Naive B cell (primary cell): ENCODE measurements around the gene VIPR2. TPM values are rescaled to one million over a fixed set of nuclear protein-coding genes. Genes with fewer than 3 reads are reported as not detected.
"Not testable (repeated sequence)": the region's sequence is repeated elsewhere in the genome, so short reads cannot be mapped to it uniquely, and the experiment has no call there.

Experiments
- ATAC-seq, 2 donors: fragments of 150-1000 bp; cut with Tn5 transposase; 2 replicates each; pipeline ENCODE4 v1.10.0; 2021; ENCODE audit warnings: low read depth in 2 of 2, mild to moderate bottlenecking in 2 of 2, moderate library complexity in 2 of 2
- DNase-seq: peaks from one replicate; pipeline ENCODE4 v3.0.0; 2022
- H3K27ac Mint-ChIP-seq, 6 donors: one replicate each; pipeline ENCODE4 v1.8.0; 2020 to 2022; ENCODE audit warnings: mild to moderate bottlenecking in 6 of 6, mixed read lengths in 6 of 6, moderate library complexity in 5 of 6, inconsistent platforms in 2 of 6
- H3K27me3 Mint-ChIP-seq, 3 donors: one replicate each; pipeline ENCODE4 v1.8.0; 2021 to 2022; ENCODE audit warnings: mixed read lengths in 3 of 3, mild to moderate bottlenecking in 1 of 3
- H3K36me3 Mint-ChIP-seq, 2 donors: one replicate each; pipeline ENCODE4 v1.8.0; 2020 to 2022; ENCODE audit warnings: mixed read lengths in 2 of 2, inconsistent platforms in 1 of 2, mild to moderate bottlenecking in 1 of 2
- H3K4me1 Mint-ChIP-seq, 3 donors: one replicate each; pipeline ENCODE4 v1.8.0; 2020 to 2022; ENCODE audit warnings: mixed read lengths in 3 of 3, inconsistent platforms in 1 of 3, mild to moderate bottlenecking in 1 of 3, moderate library complexity in 1 of 3
- H3K4me3 Mint-ChIP-seq, 8 donors: one replicate each; pipeline ENCODE4 v1.8.0; 2020 to 2022; ENCODE audit warnings: mild to moderate bottlenecking in 8 of 8, mixed read lengths in 8 of 8, moderate library complexity in 8 of 8, inconsistent platforms in 2 of 8
- H3K9me3 Mint-ChIP-seq, 7 donors: one replicate each; pipeline ENCODE4 v1.8.0; 2020 to 2022; ENCODE audit warnings: mixed read lengths in 7 of 7, mild to moderate bottlenecking in 5 of 7, inconsistent platforms in 2 of 7, moderate library complexity in 1 of 7
- polyA plus RNA-seq, 6 donors: library from polyadenylated mRNA; unstranded; fragments of 300-500 nt; fragmentation: Illumina TruSeq; gene quantifications; one replicate each; pipeline ENCODE4 v1.2.3, GENCODE V29; 2021; ENCODE audit warnings: low read depth in 6 of 6

The VIPR2 gene
- polyA plus RNA-seq, 6 donors from 2014 or later: not detected

DNA sequence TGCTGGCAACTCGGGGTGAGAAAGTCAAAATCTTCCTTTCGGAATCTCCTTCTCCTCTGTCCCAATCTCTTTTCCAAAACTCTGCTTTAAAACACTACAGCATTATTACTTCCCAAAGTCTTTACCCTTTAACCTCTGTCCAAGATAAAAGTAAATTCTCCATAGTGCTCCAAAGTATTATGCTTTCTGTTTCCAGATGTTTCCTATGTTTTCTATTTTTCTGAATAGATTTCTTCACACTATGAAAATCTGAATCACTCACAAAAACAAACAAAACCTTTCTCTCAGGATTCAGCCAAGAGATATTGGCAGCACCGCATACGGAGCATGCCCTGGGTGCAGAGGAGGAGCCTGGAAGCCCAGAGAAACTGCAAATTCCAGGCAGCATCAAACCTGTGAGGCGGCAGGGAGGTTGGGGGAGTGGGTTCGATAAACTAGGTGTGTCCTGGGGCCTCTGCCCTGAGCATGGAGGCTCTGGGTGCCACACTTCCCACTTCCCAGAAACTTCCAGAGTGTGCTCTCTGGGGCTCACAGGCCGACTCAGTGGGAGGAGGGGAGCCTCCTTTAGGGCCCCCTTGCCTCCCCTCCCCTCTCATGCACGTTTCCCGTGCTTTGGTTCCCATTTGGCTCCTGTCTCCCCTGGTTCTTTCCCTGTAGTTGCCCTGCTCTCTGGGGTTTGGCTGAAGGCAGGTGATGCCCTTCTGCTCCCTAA, 35.6 kb downstream of the VIPR2 start:
- Mint-ChIP-seq H3K27me3 (peaks cover 6 to 24% (median 22%) of the 10 kb centered on the region in 3 donors), H3K9me3 (peaks cover 0 to 4% (median 0%) of the 10 kb centered on the region in 7 donors), H3K27ac (peak overlapping the region in 1 of 6 donors; percentile 70), H3K4me1 (no peaks in the 10 kb centered on the region), H3K36me3 (no peaks in the 10 kb centered on the region), H3K4me3 (no peak overlapping the region)
- no peak for ATAC-seq
- no peak for DNase-seq

DNA sequence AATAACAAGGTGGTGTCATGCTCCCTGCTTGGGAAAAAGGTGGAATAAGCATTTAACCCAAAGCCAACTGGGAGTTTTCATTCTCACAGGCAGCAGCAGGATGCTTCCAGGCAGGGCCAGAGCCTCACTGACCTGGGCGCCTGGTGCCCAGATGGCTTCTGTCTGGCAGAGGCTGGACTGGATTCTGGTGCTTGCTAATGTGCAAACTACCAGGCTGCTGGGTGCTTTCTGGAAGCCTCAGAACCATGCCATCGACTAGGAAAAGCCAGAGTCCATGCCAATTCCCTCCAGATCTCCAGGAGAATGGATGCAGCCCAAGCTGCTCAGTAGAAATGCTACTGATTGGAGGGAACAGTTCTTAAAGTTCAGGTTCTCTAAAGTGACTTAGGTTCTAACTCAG, 36.2 kb downstream of the VIPR2 start:
- peaks cover 5 to 24% (median 16%) of the 10 kb centered on the region in 3 donors for H3K27me3 Mint-ChIP-seq
- no peaks in the 10 kb centered on the region for H3K36me3 Mint-ChIP-seq
- no peaks in the 10 kb centered on the region for H3K4me1 Mint-ChIP-seq
- peaks cover 0 to 4% (median 0%) of the 10 kb centered on the region in 7 donors for H3K9me3 Mint-ChIP-seq
- no peak overlapping the region for H3K27ac Mint-ChIP-seq
- no peak for DNase-seq
- peak overlapping the region in 1 of 8 donors; percentile 17 for H3K4me3 Mint-ChIP-seq
- no peak for ATAC-seq

DNA sequence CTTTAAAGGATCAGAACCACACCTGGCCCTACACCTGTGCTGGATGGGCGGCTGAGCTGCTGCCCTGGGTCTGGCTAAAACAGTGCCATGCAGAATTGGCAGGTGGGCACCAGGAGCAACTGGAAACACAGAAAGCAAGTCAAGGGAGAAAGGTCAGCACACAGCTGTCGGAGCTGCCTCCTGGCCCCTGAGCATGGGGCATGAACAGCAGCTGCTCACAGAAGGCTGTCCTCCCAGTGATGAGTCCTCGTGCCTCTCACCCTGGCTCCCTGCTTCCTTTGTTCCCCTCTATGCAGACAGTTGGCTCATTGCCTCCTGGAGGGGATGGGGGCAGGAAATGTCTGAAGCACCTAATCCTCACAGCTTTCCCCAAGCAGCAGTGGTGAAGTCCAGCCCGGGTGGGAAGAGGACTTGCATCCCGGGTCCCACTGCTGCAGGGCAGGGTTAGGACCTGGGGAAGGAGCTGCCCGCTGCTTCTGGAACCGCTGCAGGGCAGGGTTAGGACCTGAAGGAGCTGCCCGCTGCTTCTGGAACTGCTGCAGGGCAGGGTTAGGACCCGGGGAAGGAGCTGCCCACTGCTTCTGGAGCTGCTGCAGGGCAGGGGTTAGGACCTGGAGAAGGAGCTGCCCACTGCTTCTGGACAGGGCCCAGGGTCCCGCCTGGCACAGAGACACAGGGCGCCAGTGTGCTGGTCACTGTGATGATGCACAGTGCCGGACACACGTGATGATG, 37.3 kb downstream of the VIPR2 start:
- ATAC-seq: no peak
- DNase-seq: no peak
- Mint-ChIP-seq H3K27me3 (peaks cover 0 to 23% (median 14%) of the 10 kb centered on the region in 3 donors), H3K9me3 (peaks cover 0 to 4% (median 0%) of the 10 kb centered on the region in 7 donors), H3K27ac (no peak overlapping the region), H3K4me1 (no peaks in the 10 kb centered on the region), H3K36me3 (no peaks in the 10 kb centered on the region), H3K4me3 (no peak overlapping the region)

DNA sequence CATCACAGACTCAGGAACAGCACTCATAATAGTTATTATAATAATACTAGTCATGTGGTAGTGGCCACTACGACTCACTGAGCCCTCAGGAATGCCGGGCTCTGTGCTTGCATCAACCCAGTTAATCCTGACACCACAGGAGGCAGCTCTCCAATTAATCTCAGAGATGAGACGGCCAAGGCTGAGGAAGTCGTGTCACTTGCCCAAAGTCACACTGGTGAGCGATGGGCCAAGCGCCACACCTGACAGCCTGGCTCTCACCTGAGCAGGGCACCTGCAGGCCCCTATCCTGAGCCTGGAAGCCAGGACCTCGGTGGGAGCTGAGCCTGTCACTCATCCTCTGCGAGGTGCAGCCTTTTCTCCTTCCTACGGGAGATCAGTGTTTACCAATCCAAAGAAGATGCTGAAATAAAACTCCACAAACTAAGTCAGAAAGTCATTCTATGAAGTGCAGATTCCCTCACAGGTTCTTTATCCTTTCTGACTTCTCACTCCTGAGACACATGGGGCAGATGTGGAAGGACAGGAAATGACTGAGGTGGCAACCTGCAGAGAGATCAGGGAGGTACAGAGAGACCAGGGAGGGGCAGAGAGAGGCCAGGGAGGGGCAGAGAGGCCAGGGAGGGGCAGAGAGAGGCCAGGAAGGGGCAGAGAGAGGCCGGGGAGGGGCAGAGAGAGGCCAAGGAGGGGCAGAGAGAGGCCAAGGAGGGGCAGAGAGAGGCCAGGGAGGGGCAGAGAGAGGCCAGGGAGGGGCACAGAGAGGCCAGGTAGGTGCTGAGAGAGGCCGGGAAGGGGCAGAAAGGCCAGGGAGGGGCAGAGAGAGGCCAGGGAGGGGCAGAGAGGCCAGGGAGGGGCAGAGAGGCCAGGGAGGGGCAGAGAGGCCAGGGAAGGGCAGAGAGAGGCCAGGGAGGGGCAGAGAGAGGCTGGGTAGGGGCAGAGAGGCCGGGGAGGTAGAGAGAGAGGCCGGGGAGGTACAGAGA, 38.5 kb downstream of the VIPR2 start:
- H3K4me1 Mint-ChIP-seq: no peaks in the 10 kb centered on the region
- no peak overlapping the region for H3K27ac Mint-ChIP-seq
- no peak overlapping the region for H3K4me3 Mint-ChIP-seq
- ATAC-seq (no peak), DNase-seq (no peak)
- peaks cover 0 to 5% (median 2%) of the 10 kb centered on the region in 7 donors for H3K9me3 Mint-ChIP-seq
- no peaks in the 10 kb centered on the region for H3K36me3 Mint-ChIP-seq
- H3K27me3 Mint-ChIP-seq: peaks cover 0 to 19% (median 14%) of the 10 kb centered on the region in 3 donors

DNA sequence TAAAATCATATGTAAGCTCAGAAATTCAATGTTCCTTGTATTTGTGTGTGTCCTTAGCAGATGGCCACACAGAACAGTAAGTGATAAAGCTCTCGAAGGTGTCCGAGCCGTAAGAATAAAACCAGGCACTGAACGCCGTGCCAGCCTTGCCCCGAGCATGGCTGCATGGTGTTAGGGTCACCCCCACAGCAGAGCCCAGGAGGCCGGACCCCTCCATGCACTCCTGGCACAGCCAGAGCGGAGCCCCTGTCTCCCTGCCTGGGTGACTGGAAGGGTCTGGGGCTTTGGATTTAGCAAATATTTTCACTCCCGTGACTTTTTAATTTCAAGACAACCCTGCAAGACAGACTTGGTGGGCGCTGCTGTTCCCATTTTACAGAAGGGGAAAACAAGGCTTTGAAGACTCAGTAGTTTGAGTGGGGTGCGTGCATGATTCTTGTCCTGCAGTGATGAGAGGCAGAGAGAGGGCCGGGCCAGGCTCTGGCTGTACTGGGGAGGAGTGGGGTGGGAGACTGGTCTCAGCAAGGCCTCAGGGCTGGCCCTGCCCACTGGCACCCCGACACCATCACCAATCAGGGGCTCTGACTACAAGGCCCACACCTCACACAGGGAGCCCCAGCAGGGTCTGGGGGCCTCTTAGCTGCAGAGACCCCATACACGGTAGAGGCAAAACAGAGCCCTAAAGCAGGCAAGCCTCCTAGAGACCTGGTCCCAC, 39.4 kb downstream of the VIPR2 start:
- no peak for DNase-seq
- no peak overlapping the region for H3K4me3 Mint-ChIP-seq
- no peaks in the 10 kb centered on the region for H3K36me3 Mint-ChIP-seq

DNA sequence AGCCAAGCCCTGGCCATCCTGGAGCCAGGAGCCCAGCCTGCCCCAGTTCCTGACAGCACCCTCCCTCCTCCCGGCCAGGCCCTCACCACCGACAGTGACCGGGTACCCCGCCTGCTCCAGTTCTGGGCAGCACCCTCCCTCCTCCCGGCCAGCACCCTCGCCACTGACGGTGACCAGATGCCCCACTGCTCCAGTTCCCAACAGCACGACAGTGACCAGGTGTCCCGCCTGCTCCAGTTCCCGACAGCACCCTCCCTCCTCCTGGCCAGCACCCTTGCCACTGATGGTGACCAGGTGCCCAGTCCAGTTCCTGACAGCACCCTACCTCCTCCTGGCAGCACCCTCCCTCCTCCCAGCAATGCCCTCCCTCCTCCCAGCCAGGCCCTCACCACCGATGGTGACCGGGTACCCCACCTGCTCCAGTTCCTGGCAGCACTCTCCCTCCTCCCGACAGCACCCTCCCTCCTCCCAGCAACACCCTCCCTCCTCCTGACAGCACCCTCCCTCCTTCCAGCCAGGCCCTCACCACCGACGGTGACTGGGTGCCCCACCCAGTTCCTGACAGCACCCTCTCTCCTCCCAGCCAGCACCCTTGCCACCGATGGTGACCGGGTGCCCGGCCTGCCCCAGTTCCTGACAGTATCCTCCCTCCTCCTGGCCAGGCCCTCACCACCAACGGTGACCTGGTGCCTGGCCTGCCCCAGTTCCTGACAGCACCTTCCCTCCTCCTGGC, 40.3 kb downstream of the VIPR2 start:
- Mint-ChIP-seq H3K27ac (no peak overlapping the region), H3K4me1 (no peaks in the 10 kb centered on the region), H3K4me3 (no peak overlapping the region), H3K36me3 (no peaks in the 10 kb centered on the region), H3K9me3 (peaks cover 0 to 5% (median 0%) of the 10 kb centered on the region in 7 donors), H3K27me3 (peaks cover 0 to 14% (median 14%) of the 10 kb centered on the region in 3 donors)
- no peak for ATAC-seq
- DNase-seq: no peak

More for the DNA sequence above, 39.4 kb downstream of the VIPR2 start:
- ATAC-seq: no peak
- H3K4me1 Mint-ChIP-seq: no peaks in the 10 kb centered on the region
- H3K9me3 Mint-ChIP-seq: peaks cover 0 to 5% (median 0%) of the 10 kb centered on the region in 7 donors
- H3K27me3 Mint-ChIP-seq: peaks cover 0 to 19% (median 14%) of the 10 kb centered on the region in 3 donors
- no peak overlapping the region for H3K27ac Mint-ChIP-seq

DNA sequence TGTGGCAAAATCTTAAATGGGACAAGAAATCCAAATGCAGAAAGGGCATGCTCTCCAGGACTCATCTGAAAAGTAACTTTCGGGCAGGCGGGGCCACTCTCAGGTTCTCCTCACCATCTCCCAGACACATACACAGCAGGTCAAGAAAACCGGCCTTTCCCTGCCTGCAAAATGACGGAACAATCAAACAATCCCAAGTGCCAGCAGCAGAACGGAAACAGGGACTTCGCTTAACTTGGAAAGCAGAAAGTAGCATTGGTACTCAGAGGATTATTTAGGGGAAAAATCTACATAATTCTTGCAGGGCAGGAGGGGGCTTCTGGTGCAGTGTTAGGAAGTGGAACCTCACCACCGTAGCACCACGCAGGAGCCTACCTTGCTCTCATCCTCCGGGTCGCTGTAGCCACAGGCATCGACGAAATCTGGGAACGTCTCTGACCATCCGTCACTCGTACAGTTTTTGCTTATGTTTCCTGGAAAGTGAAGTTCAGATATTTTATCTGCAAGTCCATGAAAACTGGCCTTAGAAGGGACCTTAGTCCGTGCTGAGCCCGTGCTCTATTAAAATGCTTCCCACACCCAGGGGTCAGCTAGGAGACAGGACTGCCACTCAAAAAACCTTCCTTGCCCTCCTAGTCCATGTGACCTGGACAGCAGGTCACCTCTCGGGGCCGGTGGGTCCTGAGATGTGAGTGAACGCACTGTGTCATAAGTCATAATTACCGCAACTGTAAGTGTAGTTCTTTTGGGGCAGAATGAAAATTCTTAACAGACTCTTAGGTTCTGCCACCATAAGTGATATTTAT, 41.1 kb downstream of the VIPR2 start:
- no peaks in the 10 kb centered on the region for H3K4me1 Mint-ChIP-seq
- H3K27me3 Mint-ChIP-seq: peaks cover 0 to 14% (median 13%) of the 10 kb centered on the region in 3 donors
- no peaks in the 10 kb centered on the region for H3K36me3 Mint-ChIP-seq
- H3K4me3 Mint-ChIP-seq: no peak overlapping the region
- ATAC-seq (no peak), DNase-seq (no peak)
- peak overlapping the region in 1 of 6 donors; percentile 67 for H3K27ac Mint-ChIP-seq
- H3K9me3 Mint-ChIP-seq: peaks cover 0 to 5% (median 0%) of the 10 kb centered on the region in 7 donors

DNA sequence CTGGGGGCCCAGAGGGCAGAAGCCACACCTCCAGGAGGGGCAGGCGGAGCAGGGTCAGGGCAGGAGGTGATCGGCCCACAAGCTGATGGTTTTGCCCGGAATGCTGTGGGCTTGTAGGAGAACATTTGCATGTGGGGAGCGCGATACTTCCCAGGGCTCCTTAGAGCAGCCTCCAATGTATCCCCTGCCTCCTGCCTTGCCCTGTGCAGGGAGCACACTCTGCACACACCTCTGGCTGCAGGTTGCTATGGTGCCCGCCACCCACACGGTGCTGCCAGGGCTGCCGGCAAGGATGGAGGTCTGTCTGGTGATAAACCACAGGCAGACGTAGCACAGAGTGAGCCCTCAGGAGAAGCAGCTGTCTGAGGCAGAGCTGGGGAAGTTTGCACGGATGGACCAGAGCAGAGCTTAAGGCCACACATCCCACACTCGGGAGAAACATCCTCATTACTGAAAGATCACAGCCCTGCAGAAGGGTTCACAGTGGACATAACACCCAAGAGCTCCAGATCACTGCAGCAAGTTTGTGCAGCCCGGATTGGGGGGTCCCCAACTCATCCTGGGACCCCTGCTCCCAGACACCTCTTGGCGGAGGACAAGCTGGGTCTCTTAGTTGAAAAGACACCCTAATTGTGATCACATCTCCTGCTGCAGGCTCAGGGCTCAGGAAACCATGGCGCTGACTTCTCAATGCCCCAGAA, 41.8 kb downstream of the VIPR2 start:
- H3K4me1 Mint-ChIP-seq: no peaks in the 10 kb centered on the region
- no peak for DNase-seq
- no peaks in the 10 kb centered on the region for H3K36me3 Mint-ChIP-seq
- peaks cover 0 to 5% (median 0%) of the 10 kb centered on the region in 7 donors for H3K9me3 Mint-ChIP-seq
- H3K27me3 Mint-ChIP-seq: peaks cover 0 to 14% (median 13%) of the 10 kb centered on the region in 3 donors
- H3K27ac Mint-ChIP-seq: no peak overlapping the region
- H3K4me3 Mint-ChIP-seq: no peak overlapping the region
- no peak for ATAC-seq

DNA sequence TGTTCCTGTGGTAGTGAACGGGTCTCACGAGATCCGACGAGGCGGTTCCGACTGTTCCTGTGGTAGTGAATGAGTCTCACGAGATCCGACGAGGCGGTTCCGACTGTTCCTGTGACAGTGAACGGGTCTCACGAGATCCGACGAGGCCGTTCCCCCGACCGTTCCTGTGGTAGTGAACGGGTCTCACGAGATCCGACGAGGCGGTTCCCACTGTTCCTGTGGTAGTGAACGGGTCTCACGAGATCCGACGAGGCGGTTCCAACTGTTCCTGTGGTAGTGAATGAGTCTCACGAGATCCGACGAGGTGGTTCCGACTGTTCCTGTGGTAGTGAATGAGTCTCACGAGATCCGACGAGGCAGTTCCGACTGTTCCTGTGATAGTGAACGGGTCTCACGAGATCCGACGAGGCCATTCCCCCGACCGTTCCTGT, 43.0 kb downstream of the VIPR2 start:
- H3K9me3 Mint-ChIP-seq, ATAC-seq, H3K36me3 Mint-ChIP-seq, H3K27ac Mint-ChIP-seq, H3K4me3 Mint-ChIP-seq, H3K27me3 Mint-ChIP-seq, DNase-seq, H3K4me1 Mint-ChIP-seq: not testable (repeated sequence)

DNA sequence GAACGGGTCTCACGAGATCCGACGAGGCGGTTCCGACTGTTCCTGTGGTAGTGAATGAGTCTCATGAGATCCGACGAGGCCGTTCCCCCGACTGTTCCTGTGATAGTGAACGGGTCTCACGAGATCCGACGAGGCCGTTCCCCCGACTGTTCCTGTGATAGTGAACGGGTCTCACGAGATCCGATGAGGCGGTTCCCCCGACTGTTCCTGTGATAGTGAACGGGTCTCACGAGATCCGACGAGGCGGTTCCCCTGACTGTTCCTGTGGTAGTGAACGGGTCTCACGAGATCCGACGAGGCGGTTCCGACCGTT, 43.6 kb downstream of the VIPR2 start:
- DNase-seq, H3K4me1 Mint-ChIP-seq, H3K27me3 Mint-ChIP-seq, H3K9me3 Mint-ChIP-seq, H3K4me3 Mint-ChIP-seq, H3K36me3 Mint-ChIP-seq, ATAC-seq, H3K27ac Mint-ChIP-seq: not testable (repeated sequence)

DNA sequence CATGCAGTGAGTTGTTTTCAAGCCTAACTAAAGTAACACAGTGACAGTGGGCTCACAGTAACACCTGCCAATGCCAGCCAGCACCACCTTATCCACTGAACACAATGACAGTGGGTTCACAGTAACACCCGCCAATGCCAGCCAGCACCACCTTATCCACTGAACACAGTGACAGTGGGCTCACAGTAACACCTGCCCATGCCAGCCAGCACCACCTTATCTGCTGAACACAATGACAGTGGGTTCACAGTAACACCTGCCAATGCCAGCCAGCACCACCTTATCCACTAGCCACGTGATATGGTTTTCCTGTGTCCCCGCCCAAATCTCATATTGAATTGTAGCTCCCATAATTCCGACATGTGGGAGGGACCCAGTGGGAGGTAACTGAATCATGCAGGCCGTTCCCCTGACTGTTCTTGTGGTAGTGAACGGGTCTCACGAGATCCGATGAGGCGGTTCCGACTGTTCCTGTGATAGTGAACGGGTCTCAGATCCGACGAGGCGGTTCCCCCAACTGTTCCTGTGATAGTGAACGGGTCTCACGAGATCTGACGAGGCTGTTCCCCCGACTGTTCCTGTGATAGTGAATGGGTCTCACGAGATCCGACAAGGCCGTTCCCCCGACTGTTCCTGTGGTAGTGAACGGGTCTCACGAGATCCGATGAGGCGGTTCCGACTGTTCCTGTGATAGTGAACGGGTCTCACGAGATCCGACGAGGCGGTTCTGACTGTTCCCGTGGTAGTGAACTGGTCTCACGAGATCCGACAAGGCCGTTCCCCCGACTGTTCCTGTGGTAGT, 44.2 kb downstream of the VIPR2 start:
- not testable (repeated sequence) for DNase-seq, ATAC-seq, H3K27me3 Mint-ChIP-seq, H3K36me3 Mint-ChIP-seq, H3K9me3 Mint-ChIP-seq, H3K4me1 Mint-ChIP-seq, H3K4me3 Mint-ChIP-seq, H3K27ac Mint-ChIP-seq
